ENCODE data around the gene P2RY8.
"Not testable (repeated sequence)": the region's sequence is repeated elsewhere in the genome, so short reads cannot be mapped to it uniquely, and the experiment has no call there.

P2RY8 gene

DNA sequence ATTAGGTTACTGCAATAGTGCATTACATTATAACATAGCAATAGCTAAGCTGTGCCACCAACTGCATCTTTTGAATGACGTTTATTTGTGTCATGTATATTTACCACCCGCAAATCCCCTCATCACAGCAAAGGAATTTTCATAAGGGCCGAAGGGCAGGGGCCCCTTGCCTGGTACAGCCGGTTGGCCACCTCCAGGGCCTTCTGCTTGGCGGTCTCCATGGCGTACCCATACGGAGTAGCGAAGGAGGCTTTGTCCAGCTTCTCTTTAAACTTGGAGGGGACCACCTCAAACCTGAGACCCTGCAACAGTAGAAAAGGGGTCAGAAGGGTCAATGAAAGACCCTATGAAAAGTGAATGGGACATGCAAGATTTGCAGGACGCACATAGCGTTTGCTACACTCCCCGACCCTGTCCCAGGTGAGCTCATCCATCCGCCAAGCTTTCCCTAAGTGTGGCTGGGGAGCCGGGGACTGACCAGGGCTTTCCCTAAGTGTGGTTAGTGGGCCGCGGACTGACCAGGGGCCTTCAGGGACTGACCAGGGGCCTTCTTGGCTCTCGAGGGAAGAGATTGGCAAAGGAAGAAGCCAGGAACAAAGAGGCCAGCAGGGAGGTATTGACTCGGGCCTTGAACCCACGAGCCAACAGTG is 94.8 kb downstream of the P2RY8 start:
- peak; percentile 1 for DNase-seq

DNA sequence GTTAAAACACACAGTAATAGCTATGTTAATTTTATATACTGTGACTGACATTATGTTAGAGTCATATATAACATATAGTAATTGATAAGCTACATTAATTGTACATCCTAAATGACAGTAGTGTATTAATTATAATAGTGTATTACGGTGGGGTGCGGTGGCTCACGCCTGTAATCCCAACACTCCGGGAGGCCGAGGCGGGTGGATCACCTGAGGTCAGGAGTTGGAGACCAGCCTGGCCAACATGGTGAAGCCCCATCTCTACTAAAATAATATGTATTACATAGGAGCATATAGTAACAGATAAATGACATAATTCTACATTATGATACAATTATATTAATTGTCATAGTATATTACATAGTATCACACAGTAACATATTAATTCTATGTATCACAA is 96.5 kb downstream of the P2RY8 start:
- DNase-seq, result no peak

DNA sequence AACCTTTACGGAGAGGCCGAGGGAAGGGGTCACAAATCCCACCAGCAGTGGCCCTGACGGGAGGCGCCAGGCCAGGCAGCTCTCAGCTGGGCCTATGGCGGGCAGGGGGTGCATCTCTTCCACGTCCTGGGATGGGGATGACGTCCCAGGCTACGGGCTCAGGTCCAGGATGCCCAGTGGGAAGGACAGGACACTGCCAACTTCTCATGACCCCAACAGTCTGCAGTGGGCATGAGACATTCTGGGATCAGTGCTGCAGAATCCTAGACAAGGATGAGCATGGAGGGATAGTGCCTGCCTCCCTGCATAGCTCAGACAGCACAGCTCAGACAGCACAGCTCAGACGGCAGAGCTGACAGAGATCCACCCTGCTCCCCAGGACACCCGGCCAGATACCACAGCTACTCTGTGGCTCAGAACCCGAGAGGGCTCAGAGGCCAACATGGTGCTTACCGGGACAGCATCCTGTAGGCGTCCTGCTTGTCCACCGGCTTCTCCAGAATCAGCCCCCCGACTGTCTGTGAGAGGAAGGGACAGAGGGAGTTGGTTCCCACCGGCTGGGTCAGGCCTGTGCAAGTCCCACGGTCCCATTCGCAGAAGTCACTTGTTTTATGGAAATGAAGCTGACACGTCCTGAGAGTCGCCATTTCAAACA is 101.6 kb downstream of the P2RY8 start:
- no peak for DNase-seq

DNA sequence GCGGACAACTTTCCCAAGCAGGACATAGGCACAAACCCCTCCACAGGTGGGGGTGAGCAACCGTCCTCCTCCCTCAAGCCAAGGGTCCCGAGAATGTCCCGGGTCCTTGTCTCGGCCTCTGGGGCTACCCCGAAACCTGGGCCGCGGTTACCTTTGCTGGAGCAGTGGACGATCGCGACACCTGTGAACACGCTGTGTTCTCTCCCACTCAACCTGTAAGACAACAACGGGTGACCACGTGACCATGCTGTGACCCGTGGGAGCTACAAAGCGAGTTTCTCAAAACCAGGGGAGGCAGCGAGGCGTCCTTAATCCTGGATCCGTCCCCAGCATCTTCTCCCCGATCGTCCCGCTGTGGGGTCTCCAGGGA is 102.1 kb downstream of the P2RY8 start:
- no peak for DNase-seq

DNA sequence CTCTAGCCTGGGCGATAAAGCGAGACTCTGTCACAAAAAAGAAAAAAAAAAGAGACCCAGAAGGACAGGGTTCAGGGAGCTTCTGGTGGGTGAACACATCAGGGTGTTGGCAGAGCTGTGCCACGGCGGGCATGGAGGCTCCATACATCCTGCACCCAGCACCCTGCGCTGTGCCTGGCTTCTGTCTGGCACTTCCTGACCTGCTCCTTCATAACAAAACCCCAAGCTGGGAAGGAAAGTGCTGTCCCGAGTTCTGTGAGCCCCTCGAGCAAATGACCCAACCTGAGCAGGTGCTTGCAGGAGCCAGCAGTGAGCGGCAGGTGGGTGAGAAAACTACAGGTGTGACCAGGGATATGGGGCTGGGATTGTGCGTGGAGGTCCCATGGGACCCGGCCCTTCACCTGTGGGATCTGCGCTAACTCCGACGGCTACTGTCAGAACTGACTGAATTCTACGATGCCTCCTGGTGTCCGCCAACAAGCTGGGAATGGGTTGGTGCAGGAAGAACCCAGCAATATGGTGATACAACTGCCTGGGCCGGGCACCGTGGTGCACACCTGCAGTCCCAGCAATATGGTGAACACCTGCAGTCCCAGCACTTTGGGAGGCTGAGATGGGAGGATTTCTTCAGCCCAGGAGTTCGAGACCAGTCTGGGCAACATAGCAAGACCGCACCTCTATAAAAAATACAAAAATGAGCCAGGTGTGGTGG is 103.2 kb downstream of the P2RY8 start:
- DNase-seq, result no peak

DNA sequence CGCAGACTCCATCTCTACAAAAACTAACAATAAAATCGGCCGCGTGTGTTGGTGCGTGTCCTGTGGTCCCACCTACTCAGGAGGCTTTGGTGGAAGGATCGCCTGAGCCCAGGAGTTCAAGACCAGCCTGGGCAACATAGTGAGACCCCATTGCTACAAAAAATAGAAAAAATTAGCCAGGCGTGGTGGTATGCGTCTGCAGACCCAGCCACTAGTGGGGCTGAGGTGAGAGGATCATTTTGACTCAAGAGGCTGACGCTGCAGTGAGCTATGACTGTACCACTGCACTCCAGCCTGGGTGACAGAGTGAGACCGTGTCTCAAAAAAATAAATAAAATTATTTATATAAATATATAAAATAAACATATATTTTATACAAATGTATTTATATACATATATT is 106.5 kb downstream of the P2RY8 start:
- no peak for DNase-seq

DNA sequence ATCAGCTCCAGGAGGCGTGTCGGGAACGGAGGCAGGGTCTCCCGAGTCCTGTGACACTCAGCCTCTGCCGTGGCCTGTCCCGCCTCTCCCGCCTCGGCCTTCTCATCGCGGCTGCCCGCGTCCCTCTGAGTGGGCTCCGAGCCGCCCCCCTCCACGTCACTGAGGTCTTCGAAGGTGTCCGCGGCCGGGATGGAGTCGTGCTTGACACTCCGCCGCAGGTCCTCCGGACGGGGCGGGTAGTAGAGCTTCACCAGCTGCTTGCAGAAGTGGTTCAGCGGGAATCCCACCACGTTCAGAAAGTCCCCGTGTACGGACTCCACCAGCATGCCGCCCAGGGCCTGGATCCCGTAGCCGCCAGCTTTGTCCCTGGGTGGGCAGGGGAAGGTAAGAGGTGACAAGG is 109.2 kb downstream of the P2RY8 start:
- no peak for DNase-seq

DNA sequence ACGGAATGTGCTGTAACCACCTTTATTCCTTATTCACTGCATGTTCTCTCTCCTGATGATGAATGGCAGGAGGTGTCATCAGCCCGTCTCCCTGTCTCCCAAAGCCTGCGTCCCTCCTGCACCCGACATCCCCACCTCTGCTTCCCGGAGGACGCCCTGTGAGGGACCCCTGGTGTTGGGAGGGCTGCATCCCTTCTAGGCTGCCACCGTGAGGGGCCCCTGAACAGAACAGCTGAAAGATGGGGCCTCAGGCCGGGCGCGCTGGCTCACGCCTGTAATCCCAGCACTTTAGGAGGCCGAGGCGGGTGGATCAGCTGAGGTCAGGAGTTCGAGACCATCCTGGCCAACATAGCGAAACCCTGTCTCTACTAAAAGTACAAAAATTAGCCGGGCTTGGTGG is 110.7 kb downstream of the P2RY8 start:
- DNase-seq, result not testable (repeated sequence)

DNA sequence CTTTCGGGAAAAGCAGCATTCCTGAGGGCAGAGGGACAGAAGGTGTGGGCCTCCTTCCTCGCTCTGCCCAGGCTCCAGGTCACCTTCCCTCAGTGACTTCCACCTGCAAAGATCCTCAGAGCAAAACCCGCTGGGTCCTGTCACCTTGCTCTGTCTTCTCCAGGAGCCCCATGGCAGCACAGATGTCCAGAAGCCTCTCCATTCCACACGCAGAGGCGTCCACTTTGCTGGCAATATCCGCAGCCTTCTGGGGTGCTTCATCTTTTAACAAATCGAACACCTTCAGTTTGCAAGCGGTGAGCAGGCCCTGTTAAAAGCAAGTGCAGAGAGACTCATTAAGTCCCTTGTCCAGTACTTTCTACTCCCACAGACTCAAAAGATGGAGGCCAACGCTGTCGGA is 111.6 kb downstream of the P2RY8 start:
- DNase-seq, result no peak

DNA sequence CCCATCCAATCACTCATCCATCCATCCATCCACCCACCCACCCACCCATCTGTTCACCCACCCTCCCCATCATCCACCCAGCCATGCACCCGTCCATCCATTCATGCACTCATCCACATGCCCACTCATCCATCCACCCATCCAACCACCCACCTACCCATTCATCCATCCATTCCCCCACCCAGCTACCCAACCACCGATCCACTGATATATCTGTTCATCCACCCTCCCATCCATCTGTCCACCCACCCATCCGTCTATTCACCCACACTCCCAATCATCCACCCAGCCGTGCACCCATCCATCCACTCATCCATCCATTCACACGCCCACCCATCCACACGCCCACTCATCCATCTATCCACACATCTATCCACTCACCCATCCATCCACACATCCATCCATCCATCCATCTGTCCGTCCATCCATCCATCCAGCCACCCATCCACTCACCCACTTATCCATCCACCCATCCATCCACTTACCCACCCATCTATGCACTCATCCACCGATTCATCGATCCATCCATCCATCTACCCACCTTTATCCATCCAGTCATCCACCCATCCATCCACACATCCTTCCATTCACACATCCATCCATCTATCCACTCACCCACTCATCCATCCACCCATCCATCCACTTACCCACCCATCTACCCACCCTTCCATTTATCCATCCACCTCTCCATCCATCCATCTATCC is 112.7 kb downstream of the P2RY8 start:
- DNase-seq, result no peak

DNA sequence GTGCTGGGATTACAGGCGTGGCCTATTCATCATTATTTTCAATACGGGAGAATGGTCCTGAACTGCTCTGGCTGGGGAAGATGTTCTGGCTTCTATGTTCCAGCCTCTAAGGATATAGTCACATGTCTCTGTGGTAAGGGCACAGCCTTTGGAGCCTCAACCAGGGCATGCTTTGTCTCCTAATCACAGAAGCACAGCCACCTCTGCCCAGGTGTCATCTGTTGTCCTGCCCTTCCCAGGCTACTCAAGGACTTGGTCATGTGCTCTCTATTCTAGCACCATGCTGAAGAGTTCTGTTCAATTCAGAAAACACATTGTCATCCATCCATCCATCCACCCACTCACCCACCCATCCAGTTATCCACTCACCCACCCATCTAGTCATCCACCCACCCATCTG is 113.8 kb downstream of the P2RY8 start:
- no peak for DNase-seq

DNA sequence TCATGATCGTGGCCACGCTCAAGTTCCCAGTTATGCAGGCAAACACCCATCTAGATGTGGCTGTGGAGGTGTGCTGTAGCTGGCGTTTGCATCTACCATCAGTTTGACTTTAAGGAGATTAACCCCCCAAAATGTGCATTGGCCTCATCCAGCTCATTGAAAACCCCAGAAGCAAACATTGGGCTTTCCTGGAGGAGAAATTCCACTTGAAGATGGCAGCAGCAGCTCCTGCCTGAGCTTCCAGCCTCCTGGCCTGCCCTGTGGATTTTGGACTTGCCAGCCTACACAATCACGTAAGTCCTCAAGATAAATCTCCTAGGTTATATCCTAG is 114.9 kb downstream of the P2RY8 start:
- DNase-seq, result no peak

DNA sequence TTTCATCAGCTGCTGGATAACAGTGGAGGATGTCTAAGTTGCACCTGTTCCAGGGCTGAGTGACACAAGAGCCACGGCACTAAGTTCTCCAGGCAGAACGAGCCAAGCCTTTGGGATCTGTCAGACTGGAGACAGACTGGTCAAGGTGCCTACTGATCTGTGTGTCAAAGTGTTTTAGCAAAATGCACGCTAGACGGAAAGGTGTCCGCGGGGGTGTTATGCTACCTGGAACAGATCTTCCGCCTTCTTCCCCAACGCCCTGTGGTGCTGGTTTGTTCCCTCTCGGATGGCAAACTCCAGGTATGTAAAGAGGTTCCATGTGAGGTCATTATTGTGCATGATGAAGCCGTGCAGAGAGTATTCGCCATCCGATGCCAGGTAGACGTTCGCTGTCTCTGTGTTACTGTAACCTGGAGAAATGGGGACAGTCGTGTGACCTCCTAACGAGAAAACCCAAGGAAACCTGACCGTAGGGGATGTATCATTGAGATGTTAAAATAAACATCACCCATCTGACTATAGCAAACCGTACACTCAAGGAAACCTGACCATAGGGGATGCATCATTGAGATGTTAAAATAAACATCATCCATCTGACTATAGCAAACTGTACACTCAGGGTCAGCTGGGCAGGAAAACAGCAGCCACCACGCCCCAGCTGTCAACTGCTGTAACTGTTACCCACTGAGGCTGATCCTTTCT is 115.4 kb downstream of the P2RY8 start:
- DNase-seq, result no peak

DNA sequence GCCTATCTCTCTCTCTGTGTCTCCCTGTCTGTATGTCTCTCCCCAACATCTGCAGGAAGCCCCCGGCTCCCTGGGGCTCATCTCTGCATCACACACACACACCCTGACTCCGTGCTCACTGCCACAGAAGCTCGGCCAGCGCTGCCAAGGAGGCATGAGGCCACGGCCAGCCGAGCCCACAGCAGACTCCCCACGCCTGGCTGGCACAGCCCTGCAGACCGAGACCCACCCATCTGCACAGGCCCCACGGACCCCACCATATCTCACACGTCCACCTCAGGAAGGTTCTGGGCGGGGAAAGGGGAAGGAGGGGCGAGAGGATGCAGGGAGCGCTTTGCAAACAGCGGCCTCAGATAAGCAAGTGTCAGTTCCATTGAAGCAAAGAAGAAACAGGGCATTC is 116.6 kb downstream of the P2RY8 start:
- no peak for DNase-seq

DNA sequence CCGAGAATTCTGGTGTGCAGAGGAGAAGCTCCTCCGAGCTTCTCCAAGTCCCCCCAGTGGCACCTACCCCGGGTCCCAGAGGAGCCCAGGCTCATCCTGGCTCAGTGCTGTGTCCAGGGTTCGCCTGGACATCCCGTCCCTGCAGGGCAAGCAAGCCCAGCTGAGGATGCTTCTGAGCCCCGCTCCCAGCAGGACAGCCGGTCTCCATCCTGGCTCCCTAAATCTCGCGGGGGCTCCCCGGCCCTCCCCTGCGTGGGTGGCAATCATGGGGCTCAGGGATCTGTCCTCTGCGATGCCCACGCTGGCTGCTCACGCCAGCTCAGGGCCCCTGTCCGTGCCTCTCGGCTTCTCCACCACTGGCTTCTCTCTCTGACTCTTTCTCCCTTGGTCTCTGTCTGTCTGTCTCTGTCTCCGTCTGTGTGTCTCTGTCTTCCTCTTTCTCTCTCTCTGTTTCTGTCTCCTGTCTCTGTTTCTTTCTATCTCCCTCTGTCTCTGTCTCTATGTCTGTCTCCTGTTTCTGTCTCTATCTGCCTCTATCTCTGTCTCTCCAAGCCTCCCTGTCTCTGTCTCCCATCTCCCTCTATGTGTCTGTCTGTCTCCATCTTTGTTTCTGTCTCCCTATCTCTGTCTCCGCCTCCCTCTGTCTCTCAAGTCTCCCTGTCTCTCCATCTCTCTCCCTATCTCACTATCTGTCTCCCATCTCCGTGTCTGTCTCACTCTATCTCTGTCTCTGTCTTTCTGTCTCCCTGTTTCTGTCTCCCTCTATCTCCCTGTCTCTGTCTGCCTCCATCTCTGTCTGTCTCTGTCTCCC is 117.2 kb downstream of the P2RY8 start:
- no peak for DNase-seq

DNA sequence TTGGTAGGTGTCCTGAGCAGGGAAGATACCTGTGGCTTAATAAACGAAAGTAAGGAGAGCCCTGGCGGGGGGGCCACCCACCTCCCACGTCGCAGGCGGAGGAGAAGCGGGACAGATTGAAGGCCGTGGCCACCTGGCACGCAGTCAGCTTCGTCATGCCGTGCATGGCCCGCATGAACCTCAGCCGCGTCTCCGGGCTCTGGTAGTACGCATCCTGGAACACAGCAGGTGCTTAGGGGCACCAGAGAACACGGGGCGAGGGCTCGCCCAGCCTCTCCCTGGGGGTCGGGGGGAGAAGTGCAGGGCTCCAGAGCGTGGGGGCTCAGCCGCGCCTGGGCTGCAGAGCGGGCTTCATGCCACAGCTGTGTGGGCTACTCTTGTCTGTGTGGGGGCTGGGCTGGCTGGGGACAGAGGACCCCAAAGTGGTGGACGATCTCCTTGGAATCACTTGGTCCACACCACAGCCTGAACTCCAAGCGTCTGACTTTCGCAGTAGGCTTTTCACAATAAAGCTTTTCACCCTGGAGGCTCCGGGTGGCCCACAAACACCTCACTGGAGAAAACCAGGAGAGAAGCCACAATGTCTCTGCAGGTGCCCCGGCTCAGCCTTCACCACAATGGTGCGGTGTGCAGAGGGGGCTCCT is 118.0 kb downstream of the P2RY8 start:
- no peak for DNase-seq

DNA sequence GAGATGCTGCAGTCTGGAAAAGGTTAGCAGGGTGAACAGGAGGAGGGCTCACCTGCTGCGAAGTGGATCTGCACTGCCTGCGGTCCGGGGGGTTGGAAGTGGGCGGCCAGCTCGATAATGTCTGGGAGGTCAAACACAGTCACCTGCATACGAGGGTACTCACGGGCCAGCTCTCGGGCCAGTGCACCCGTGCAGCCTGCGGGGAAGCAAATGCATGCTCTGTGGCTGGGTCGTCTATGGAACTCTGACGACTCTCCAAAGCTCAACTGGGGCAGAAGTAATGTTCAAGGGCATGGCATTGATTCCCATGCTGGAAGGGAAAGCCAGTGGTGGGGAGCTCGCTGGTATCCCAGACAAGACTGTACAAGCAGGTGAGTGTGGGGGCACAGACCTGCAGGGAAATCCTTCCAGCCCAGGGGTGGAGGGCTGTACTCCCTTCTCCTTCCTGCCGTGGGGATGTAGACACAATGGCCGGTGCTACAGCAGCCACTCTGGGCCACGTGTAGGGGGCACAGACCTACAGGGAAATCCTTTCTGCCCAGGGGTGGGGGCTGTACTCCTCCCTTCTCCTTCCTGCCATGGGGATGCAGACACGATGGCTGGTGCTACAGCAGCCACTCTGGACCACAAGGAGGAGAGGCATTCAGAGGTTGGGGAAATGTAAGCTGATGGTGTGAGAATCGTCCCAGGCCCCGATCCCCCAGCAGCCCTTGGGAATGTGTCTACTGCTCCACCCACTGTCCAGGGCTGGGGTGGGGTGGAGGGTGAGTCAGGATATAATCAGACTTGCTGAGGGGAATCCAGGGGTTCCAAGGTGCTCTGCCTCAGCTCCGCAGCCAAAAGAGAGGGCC is 118.8 kb downstream of the P2RY8 start:
- DNase-seq, result no peak

DNA sequence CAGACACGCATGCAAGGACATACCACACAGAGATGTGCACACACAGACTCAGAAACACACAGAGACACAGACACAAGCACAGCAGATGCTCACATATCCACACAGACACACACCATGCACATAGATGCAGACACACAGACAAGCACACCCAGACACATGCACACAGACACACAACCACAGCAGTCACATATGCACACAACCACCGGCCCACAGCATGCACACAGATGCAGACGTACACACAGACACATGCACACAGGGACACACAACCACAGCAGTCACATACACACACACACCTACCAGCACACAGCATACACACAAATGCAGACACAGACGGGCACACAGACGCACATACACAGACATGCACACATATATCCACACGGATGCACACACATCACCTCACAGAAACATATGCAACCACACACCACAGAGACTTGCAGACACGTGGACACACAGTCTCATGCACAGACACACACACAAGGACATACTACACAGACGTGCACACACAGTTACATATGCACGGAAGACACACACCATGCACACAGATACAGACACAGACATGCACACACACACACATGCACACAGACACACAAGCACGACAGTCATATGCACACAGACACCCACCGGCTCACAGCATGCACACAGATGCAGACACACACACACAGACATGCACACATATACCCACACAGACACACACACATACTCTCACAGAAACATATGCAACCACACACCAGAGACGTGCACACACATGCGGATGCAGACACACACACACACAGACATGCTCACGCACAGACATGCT is 119.8 kb downstream of the P2RY8 start:
- no peak for DNase-seq

DNA sequence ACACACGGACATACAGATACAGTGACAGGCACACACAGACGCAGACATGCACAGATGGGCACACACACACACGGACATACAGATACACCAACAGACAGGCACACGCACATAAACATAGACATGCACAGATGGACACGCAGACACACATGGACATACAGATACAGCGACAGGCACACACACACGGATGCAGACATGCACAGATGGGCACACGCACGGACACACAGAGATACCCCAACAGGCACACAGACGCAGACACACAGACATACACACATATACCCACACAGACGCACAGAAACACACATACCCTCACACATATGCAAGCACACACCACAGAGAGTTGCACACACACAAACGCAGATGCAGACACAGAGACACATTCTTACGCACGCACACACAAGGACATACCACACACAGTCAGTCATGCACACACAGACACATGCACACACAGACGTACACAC is 120.6 kb downstream of the P2RY8 start:
- DNase-seq, result no peak

All from activated naive CD4-positive, alpha-beta T cell treated with Interleukin-2 at 50 U/mL for 16 hours (primary cell).